Ishikawa (cell line): ENCODE data around the gene CLDN1.

Experiments used
- CEBPB ChIP-seq: IDR thresholded peaks from 2 replicates; pipeline ENCODE4 v1.6.1; 2012
- CREB1 ChIP-seq: IDR thresholded peaks from 2 replicates; pipeline ENCODE4 v1.6.1; 2012; ENCODE audit warnings: low read depth
- EGR1 ChIP-seq: IDR thresholded peaks from 2 replicates; pipeline ENCODE4 v1.6.1; 2012
- EP300 ChIP-seq: IDR thresholded peaks from 2 replicates; pipeline ENCODE4 v1.6.1; 2012; ENCODE audit warnings: borderline replicate concordance
- FOXM1 ChIP-seq: IDR thresholded peaks from 2 replicates; pipeline ENCODE4 v1.6.1; 2012; ENCODE audit warnings: low read depth, borderline replicate concordance
- NFIC ChIP-seq: IDR thresholded peaks from 2 replicates; pipeline ENCODE4 v1.6.1; 2012
- RAD21 ChIP-seq: IDR thresholded peaks from 2 replicates; pipeline ENCODE4 v1.6.1; 2012; ENCODE audit warnings: low read depth
- TAF1 ChIP-seq: IDR thresholded peaks from 2 replicates; pipeline ENCODE4 v1.6.1; 2012; ENCODE audit warnings: low read depth, mild to moderate bottlenecking
- TCF12 ChIP-seq: IDR thresholded peaks from 2 replicates; pipeline ENCODE4 v1.6.1; 2012; ENCODE audit warnings: low read depth
- TEAD4 ChIP-seq: IDR thresholded peaks from 2 replicates; pipeline ENCODE4 v1.6.1; 2012
- YY1 ChIP-seq: IDR thresholded peaks from 2 replicates; pipeline ENCODE4 v1.6.1; 2012; ENCODE audit warnings: low read depth
- ZBTB7A ChIP-seq: IDR thresholded peaks from 2 replicates; pipeline ENCODE4 v1.6.1; 2012; ENCODE audit warnings: low read depth
- TF ChIP-seq, protein P1 (sequence below): IDR thresholded peaks from 2 replicates; pipeline ENCODE4 v1.6.1; 2012; ENCODE audit warnings: low read depth, mild to moderate bottlenecking
- TF ChIP-seq, protein P2 (sequence below): IDR thresholded peaks from 2 replicates; pipeline ENCODE4 v1.6.1; 2012
- TF ChIP-seq, protein P3 (sequence below): IDR thresholded peaks from 2 replicates; pipeline ENCODE4 v1.6.1; 2012

CLDN1 gene

DNA sequence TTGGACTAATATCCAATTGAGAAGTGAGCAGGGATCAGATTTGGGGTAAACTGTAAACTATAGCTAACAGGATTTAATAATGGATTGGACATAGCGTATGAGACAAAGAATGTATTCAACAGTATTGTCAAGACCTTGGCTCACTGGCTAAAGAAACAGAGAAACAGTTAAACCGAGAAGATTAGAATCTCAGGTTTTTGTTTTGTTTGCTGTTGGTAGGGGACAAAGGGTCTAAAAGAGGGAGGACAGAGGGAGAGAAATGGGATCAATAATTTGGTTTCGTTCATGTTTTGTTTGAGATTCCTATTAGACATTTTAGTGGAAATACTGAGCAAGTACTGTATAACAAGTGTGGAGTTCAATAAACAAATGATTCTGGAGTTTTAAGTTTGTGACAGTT is 28.6 kb downstream of the CLDN1 start:
- TF ChIP-seq EP300 (no peak), TEAD4 (no peak), EGR1 (no peak), RAD21 (no peak), TCF12 (no peak), YY1 (no peak), ZBTB7A (no peak), CREB1 (no peak), FOXM1 (no peak), TAF1 (no peak)
- TF ChIP-seq, protein P1, sequence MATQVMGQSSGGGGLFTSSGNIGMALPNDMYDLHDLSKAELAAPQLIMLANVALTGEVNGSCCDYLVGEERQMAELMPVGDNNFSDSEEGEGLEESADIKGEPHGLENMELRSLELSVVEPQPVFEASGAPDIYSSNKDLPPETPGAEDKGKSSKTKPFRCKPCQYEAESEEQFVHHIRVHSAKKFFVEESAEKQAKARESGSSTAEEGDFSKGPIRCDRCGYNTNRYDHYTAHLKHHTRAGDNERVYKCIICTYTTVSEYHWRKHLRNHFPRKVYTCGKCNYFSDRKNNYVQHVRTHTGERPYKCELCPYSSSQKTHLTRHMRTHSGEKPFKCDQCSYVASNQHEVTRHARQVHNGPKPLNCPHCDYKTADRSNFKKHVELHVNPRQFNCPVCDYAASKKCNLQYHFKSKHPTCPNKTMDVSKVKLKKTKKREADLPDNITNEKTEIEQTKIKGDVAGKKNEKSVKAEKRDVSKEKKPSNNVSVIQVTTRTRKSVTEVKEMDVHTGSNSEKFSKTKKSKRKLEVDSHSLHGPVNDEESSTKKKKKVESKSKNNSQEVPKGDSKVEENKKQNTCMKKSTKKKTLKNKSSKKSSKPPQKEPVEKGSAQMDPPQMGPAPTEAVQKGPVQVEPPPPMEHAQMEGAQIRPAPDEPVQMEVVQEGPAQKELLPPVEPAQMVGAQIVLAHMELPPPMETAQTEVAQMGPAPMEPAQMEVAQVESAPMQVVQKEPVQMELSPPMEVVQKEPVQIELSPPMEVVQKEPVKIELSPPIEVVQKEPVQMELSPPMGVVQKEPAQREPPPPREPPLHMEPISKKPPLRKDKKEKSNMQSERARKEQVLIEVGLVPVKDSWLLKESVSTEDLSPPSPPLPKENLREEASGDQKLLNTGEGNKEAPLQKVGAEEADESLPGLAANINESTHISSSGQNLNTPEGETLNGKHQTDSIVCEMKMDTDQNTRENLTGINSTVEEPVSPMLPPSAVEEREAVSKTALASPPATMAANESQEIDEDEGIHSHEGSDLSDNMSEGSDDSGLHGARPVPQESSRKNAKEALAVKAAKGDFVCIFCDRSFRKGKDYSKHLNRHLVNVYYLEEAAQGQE: no peak
- TF ChIP-seq, protein P2, sequence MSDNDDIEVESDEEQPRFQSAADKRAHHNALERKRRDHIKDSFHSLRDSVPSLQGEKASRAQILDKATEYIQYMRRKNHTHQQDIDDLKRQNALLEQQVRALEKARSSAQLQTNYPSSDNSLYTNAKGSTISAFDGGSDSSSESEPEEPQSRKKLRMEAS: no peak
- TF ChIP-seq, protein P3, sequence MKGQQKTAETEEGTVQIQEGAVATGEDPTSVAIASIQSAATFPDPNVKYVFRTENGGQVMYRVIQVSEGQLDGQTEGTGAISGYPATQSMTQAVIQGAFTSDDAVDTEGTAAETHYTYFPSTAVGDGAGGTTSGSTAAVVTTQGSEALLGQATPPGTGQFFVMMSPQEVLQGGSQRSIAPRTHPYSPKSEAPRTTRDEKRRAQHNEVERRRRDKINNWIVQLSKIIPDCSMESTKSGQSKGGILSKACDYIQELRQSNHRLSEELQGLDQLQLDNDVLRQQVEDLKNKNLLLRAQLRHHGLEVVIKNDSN: no peak

DNA sequence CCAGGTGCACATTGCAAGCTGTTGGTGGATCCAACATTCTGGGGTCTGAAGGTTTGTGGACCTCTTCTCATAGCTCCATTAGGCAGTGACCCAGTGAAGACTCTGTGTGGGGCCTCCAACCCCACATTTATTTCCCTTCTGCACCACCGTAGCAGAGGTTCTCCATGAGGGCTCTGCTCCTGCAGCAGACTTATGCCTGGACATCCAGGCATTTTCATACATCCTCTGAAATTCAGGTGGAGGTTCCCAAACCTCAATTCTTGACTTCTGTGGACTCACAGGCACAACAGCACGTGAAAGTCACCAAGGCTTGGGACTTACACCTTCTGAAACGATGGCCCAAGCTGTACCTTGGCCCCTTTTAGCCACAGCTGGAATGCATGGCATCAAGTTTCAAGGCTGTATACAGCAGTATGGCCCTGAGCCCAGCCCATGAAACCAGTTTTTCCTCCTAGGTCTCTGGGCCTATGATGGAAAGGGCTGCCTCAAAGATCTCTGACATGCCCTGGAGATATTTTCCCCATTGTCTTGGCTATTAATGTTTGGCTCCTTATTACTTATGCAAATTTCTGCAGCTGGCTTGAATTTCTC is 30.2 kb downstream of the CLDN1 start:
- TF ChIP-seq NFIC: no peak
- no peak for TF ChIP-seq CEBPB
- TF ChIP-seq, protein P3: no peak
- TF ChIP-seq EP300: no peak
- no peak for TF ChIP-seq RAD21
- no peak for TF ChIP-seq TAF1
- TF ChIP-seq, protein P1: no peak
- no peak for TF ChIP-seq ZBTB7A
- TF ChIP-seq TCF12: no peak
- no peak for TF ChIP-seq FOXM1

DNA sequence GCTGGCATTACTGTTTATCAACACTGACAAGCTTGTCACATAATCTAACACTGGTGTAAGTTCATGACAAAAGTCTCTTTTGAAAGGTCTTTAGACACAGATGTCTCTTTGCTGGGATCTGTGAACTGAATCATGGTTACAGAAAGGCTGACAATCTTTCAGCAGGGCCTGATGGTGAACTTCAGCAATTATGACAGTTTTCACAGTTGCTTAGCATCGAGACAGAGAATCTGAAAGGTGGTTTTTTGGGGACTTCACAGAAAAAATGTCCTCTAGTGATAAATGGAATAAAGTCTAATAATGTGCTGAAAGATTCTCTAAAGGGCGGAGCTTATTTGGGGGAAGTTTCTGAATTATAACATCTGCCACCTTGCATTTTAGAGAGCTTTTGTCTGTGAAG is 32.3 kb downstream of the CLDN1 start:
- TF ChIP-seq, protein P2: no peak
- TF ChIP-seq CREB1 (no peak), YY1 (no peak), CEBPB (no peak), ZBTB7A (no peak), FOXM1 (no peak), NFIC (no peak), RAD21 (no peak), TAF1 (no peak)

DNA sequence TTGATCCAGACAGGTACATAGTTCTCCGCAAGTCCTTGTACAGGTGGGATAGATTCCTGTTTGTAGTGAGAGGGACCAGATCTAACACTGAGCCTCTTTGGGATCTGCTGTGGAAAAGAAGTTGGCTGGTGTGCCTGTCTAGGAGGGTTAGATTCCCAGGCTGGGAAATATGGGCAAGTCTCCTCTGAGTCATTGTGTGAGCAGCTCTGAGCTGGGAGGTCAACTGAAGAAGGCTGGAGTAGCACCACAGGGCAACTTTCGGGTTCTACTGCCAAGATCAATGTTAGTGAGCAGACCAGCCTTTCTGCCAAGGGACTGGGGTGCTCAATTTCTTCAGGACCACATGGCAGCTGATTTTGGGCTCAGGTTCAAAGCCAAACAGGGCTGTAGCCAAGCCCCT is 33.4 kb downstream of the CLDN1 start:
- TF ChIP-seq TCF12: no peak
- no peak for TF ChIP-seq FOXM1
- no peak for TF ChIP-seq CREB1
- no peak for TF ChIP-seq EGR1
- no peak for TF ChIP-seq EP300
- no peak for TF ChIP-seq RAD21
- no peak for TF ChIP-seq ZBTB7A
- no peak for TF ChIP-seq TEAD4
- TF ChIP-seq, protein P2: no peak
- no peak for TF ChIP-seq TAF1
- TF ChIP-seq NFIC: no peak
- no peak for TF ChIP-seq CEBPB
- TF ChIP-seq, protein P3: no peak
- TF ChIP-seq, protein P1: no peak
